ENCODE measurements around the gene ATP5PO.

DNA sequence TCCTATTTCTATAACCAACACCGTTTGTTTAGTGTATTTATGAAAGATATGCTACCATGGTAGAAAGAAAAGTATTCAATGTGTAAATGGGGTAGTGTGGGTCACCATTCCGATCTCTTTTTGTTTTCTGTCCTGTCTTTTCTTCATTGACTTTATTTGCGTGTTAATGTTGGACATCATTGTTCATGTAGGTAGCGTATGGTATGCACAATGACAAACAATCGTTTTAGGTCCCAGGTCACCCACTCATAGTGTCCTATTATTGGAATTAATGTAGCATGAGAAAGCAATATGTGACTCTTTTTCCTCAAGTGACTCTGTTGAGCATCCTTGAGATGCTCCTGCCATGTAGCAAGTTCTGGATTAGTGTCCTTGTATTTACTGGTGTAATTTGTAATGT is 25.4 kb downstream of the ATP5PO start:
- TF ChIP-seq CTCF (conservative IDR thresholded peaks at IDR 0.05; ENCODE audit: low read depth, low read length) = no peak
- no peak for TF ChIP-seq EZH2 (IDR thresholded peaks at IDR 0.05; ENCODE audit: borderline replicate concordance, low read depth, low read length, poor library complexity, severe bottlenecking)

Measured in A673 (cell line).